22Rv1 (cell line): ENCODE data around the gene TMEM232.

ENCODE experiments used
- CTCF ChIP-seq: fragments of 450-650 bp; IDR thresholded peaks from 2 replicates; pipeline ENCODE4 v1.5.1; 2017; ENCODE audit warnings: mild to moderate bottlenecking
- ZFX ChIP-seq: fragments of 450-650 bp; IDR thresholded peaks from 2 replicates; pipeline ENCODE4 v1.6.1; 2017; ENCODE audit warnings: antibody characterized with exemption, borderline replicate concordance

- TF ChIP-seq ZFX (no peak), CTCF (no peak)
Observed at GRCh38 chr5:110687485-110687884, 39.0 kb downstream of the TMEM232 start.
